Keratinocyte (primary cell): ENCODE measurements around the gene INSRR.

Source experiments
- CTCF ChIP-seq, 3 experiments: IDR thresholded peaks in 1 of 3; conservative IDR thresholded peaks in 1 of 3; optimal IDR thresholded peaks in 1 of 3; 2 replicates in 2 of 3; 3 replicates in 1 of 3; pipeline versions ENCODE3 to v1.5.1; 2011; ENCODE audit warnings: low read length in 3 of 3, mild to moderate bottlenecking in 3 of 3, moderate library complexity in 2 of 3, control low read depth in 1 of 3, inconsistent platforms in 1 of 3; ENCODE audit not compliant: insufficient read depth in 2 of 3; ENCODE audit errors: extremely low read depth in 1 of 3
- EZH2 ChIP-seq: IDR thresholded peaks from one replicate; pipeline ENCODE4 v1.6.1; 2012; ENCODE audit warnings: inconsistent platforms, mild to moderate bottlenecking, low read length, moderate library complexity

GRCh38 chr1:156892190-156893047, 33.5 kb upstream of the INSRR start:
- TF ChIP-seq CTCF (optimal IDR thresholded peaks at IDR 0.05 in 1 of 3, IDR thresholded peaks at IDR 0.05 in 1 of 3, conservative IDR thresholded peaks at IDR 0.05 in 1 of 3; ENCODE audit: extremely low read depth in 1 of 3, insufficient read depth in 2 of 3, low read length in 3 of 3) (peak; percentile 75 to 91 (median 84)), EZH2 (no peak)
